Measurements from ENCODE around the gene CDKAL1. TPM values are rescaled to one million over a fixed set of nuclear protein-coding genes. Genes with fewer than 3 reads are reported as not detected.

CDKAL1 gene
- total RNA-seq, 1 donor from 2014 or later: 34.3 TPM

GRCh38 chr6:21027507-21027906 is 493.2 kb downstream of the CDKAL1 start:
- Mint-ChIP-seq H3K4me1 (ENCODE audit: low read depth) (peaks cover 33% of the 10 kb centered on the region), H3K27ac (peak overlapping the region; percentile 44), H3K9me3 (ENCODE audit: low read depth) (peaks cover 15% of the 10 kb centered on the region), H3K27me3 (no peaks in the 10 kb centered on the region), H3K36me3 (ENCODE audit: insufficient read depth) (peaks cover 22% of the 10 kb centered on the region), H3K4me3 (ENCODE audit: low read depth) (no peak overlapping the region)
- no peak for TF ChIP-seq CTCF (IDR thresholded peaks at IDR 0.05; ENCODE audit: unreplicated experiment)
- no peak for DNase-seq (ENCODE audit: low spot score, unreplicated experiment)

- DNase-seq (ENCODE audit: low spot score, unreplicated experiment): no peak
- Mint-ChIP-seq H3K9me3 (ENCODE audit: low read depth) (peaks cover 15% of the 10 kb centered on the region), H3K36me3 (ENCODE audit: insufficient read depth) (peaks cover 22% of the 10 kb centered on the region), H3K4me1 (ENCODE audit: low read depth) (peaks cover 15% of the 10 kb centered on the region), H3K27me3 (no peaks in the 10 kb centered on the region), H3K4me3 (ENCODE audit: low read depth) (no peak overlapping the region), H3K27ac (no peak overlapping the region)
- no peak for TF ChIP-seq CTCF (IDR thresholded peaks at IDR 0.05; ENCODE audit: unreplicated experiment)
These were observed 496.9 kb downstream of the CDKAL1 start for GRCh38 chr6:21031182-21031581.

GRCh38 chr6:21033084-21033483 is 498.8 kb downstream of the CDKAL1 start:
- Mint-ChIP-seq H3K27ac (peak overlapping the region; percentile 14), H3K4me3 (ENCODE audit: low read depth) (no peak overlapping the region), H3K36me3 (ENCODE audit: insufficient read depth) (peaks cover 12% of the 10 kb centered on the region), H3K27me3 (no peaks in the 10 kb centered on the region), H3K9me3 (ENCODE audit: low read depth) (peaks cover 3% of the 10 kb centered on the region), H3K4me1 (ENCODE audit: low read depth) (peaks cover 11% of the 10 kb centered on the region)
- DNase-seq (ENCODE audit: low spot score, unreplicated experiment): no peak
- TF ChIP-seq CTCF (IDR thresholded peaks at IDR 0.05; ENCODE audit: unreplicated experiment): no peak

DNA sequence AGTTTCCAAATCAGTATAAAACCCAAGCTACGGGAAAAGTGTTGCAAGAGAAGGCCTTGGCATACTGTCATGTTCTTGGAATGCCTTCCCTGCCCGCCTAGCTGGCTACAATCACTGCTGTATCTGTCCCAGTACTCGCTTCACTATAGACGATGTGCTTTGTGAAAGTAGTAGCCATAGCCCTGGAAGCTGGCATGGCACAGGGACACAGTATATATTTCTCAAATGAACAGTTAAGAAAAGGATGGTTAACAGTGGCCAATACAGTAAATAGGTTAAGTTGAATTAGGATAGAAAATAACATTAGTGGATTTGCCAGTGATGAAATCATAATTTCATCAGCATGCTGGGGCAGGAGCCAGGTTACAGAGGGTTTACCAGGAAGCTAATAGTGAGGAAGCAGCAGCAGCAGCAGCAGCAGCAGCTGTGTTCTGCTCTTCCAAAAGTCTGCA is 499.3 kb downstream of the CDKAL1 start:
- Mint-ChIP-seq H3K9me3 (ENCODE audit: low read depth) (peaks cover 3% of the 10 kb centered on the region), H3K27me3 (no peaks in the 10 kb centered on the region), H3K4me1 (ENCODE audit: low read depth) (peaks cover 11% of the 10 kb centered on the region), H3K4me3 (ENCODE audit: low read depth) (no peak overlapping the region), H3K36me3 (ENCODE audit: insufficient read depth) (peaks cover 12% of the 10 kb centered on the region), H3K27ac (no peak overlapping the region)
- TF ChIP-seq CTCF (IDR thresholded peaks at IDR 0.05; ENCODE audit: unreplicated experiment): no peak
- DNase-seq (ENCODE audit: low spot score, unreplicated experiment): no peak

DNA sequence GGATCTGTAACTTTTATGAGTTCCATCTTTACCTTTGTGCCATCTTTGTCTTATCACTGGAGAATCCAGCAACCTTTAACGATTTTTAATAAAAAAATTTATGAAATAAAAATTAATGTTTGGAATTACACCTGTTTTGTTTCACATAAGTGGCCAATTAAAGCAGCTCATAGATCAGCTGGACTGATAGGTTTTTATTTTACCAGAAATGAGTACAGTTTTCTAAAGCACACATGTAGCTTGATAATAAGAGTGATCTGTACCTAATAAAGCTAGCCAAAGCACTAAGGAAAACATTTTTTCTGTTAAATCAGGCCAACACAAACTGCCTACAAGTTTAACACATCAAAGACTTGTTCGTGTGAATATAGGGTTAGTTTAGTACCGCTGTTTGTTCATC is 500.1 kb downstream of the CDKAL1 start:
- H3K4me3 Mint-ChIP-seq (ENCODE audit: low read depth): no peak overlapping the region
- H3K27me3 Mint-ChIP-seq: no peaks in the 10 kb centered on the region
- no peak for DNase-seq (ENCODE audit: low spot score, unreplicated experiment)
- no peak overlapping the region for H3K27ac Mint-ChIP-seq
- peaks cover 3% of the 10 kb centered on the region for H3K9me3 Mint-ChIP-seq (ENCODE audit: low read depth)
- H3K4me1 Mint-ChIP-seq (ENCODE audit: low read depth): peaks cover 11% of the 10 kb centered on the region
- no peak for TF ChIP-seq CTCF (IDR thresholded peaks at IDR 0.05; ENCODE audit: unreplicated experiment)
- peaks cover 8% of the 10 kb centered on the region for H3K36me3 Mint-ChIP-seq (ENCODE audit: insufficient read depth)

Data from progenitor cell of endocrine pancreas (in vitro differentiated cells).